Measurements from ENCODE around the gene SLC35F3. TPM values are rescaled to one million over a fixed set of nuclear protein-coding genes. Genes with fewer than 3 reads are reported as not detected.

Gene SLC35F3
- total and polyA plus RNA-seq, 4 donors, result 3.5 to 13.5 (median 11.9) TPM

DNA sequence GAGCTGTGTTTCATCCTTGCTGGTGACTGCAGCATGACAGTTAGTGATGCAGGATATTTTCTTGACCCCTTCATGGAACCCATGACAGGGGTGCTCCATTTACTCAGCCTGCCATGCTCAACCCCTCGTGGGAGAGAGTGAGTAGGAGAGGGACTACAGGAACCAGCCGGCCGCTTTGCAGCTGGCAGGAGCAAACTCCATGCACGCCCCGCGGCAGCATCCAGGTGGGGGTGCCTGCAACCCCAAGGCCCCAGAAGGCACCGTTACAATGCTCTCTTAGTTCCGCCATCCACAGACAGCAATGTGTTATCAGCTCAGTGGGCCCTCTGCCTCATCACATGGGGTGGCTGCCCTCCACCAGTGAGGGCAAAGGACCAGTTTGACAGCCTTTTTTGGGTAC lies 135.1 kb downstream of the SLC35F3 start:
- Histone ChIP-seq H3K27ac (ENCODE audit: low read depth, low read length) (no peak overlapping the region), H3K4me1 (ENCODE audit: control insufficient read depth, insufficient read depth, low read length) (no peaks in the 10 kb centered on the region), H3K36me3 (ENCODE audit: control insufficient read depth, insufficient read depth, low read length) (no peaks in the 10 kb centered on the region), H3K27me3 (ENCODE audit: control insufficient read depth, insufficient read depth, low read length) (no peaks in the 10 kb centered on the region), H3K9me3 (ENCODE audit: control insufficient read depth, insufficient read depth, low read length) (no peaks in the 10 kb centered on the region), H3K4me3 (ENCODE audit: low read depth, low read length) (no peak overlapping the region)
- WGBS (ENCODE audit: insufficient coverage), result 89% methylated on average over 8 of the region's 8 CpGs
- no peak for DNase-seq (ENCODE audit: low read depth in 4 of 6, low spot score in 6 of 6)

DNA sequence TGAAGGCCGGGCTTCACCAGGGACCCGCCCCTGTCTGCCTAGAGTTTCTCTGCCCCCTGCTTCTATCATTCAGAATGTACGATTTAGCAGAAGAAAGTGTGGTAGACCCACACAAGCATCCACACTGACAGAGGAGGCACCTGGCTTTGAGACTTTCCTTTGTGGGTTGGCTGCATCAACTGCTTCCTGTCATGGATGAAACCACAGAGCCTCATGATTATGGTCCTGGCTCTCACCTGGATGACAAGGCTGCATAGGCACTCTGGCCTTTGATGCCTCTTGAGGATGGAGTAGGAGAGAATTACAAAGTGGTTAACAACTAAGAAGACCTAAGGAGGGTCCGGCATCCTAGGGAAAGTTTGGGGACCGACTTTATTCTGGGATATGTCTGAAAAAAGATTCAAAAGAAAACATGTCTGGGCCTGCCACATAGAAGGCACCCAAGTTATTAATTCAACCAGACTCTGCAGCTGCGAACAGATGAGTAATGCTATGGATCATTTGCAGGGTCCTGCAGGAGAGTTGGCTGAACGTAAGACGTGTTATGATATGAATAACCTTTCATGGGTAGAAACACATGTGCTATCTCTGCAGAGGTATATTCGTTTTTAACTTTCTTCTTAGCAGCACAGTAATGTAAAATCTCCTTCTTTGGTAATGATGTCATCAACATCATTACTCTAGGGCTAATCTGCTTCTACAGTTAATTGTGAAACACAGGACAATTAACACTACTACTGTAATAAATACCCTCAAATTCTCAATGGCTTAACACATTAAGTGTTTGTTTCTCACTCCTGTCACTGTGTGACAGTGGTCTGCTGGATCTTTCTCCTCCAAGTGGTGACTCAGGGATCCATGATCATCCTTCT lies 136.2 kb downstream of the SLC35F3 start:
- no peak for DNase-seq (ENCODE audit: low read depth in 4 of 6, low spot score in 6 of 6)
- Histone ChIP-seq H3K27me3 (ENCODE audit: control insufficient read depth, insufficient read depth, low read length) (no peaks in the 10 kb centered on the region), H3K36me3 (ENCODE audit: control insufficient read depth, insufficient read depth, low read length) (no peaks in the 10 kb centered on the region), H3K4me3 (ENCODE audit: low read depth, low read length) (no peak overlapping the region), H3K4me1 (ENCODE audit: control insufficient read depth, insufficient read depth, low read length) (no peaks in the 10 kb centered on the region), H3K27ac (ENCODE audit: low read depth, low read length) (no peak overlapping the region), H3K9me3 (ENCODE audit: control insufficient read depth, insufficient read depth, low read length) (no peaks in the 10 kb centered on the region)
- WGBS (ENCODE audit: insufficient coverage), result 89% methylated on average over 4 of the region's 9 CpGs

DNA sequence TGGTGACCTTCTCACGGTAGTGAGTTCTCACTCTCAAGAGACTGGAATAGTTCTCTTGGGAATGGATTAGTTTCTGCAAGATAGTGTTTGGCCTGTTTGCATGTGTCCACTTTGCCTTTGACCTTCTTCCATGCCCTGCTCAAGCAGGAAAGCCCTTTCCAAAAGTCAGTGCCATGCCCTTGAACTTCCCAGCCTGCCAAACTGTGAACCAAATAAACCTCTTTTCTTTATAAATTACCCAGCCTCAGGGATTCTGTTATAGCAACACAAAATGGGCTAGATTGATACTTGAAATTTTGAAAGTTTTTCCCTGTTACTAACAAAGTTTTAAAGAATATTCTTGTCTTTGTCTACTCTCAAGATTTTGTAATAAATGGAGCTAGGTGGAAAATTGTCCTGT lies 139.6 kb downstream of the SLC35F3 start:
- DNase-seq (ENCODE audit: low read depth in 4 of 6, low spot score in 6 of 6), result no peak
- H3K4me3 ChIP-seq (ENCODE audit: low read depth, low read length), result no peak overlapping the region
- H3K27me3 ChIP-seq (ENCODE audit: control insufficient read depth, insufficient read depth, low read length), result no peaks in the 10 kb centered on the region
- no peaks in the 10 kb centered on the region for H3K36me3 ChIP-seq (ENCODE audit: control insufficient read depth, insufficient read depth, low read length)
- H3K9me3 ChIP-seq (ENCODE audit: control insufficient read depth, insufficient read depth, low read length), result peaks cover 2% of the 10 kb centered on the region
- no peak overlapping the region for H3K27ac ChIP-seq (ENCODE audit: low read depth, low read length)
- H3K4me1 ChIP-seq (ENCODE audit: control insufficient read depth, insufficient read depth, low read length), result no peaks in the 10 kb centered on the region
- WGBS (ENCODE audit: insufficient coverage), result 100% methylated on average over 1 of the region's 1 CpG

DNA sequence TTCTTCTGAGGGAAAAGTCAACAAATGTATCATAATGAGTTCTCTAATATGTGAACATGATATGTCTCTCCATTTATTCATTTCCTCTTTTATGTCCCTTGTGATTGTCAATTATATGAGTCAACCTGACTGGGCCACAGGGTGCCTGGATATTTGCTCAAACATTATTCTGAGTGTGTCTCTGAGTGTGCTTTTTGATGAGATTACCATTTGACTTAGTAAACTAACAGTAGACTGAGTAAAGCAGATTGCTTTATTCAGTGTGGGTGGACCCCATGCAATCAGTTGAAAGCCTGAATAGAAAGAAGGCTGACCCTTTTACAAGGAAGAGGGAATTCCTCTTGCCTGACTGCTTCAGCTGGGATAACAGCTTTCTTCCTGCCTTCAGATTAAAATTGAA lies 142.6 kb downstream of the SLC35F3 start:
- Histone ChIP-seq H3K4me3 (ENCODE audit: low read depth, low read length) (no peak overlapping the region), H3K27me3 (ENCODE audit: control insufficient read depth, insufficient read depth, low read length) (no peaks in the 10 kb centered on the region), H3K9me3 (ENCODE audit: control insufficient read depth, insufficient read depth, low read length) (peaks cover 2% of the 10 kb centered on the region), H3K36me3 (ENCODE audit: control insufficient read depth, insufficient read depth, low read length) (no peaks in the 10 kb centered on the region), H3K27ac (ENCODE audit: low read depth, low read length) (no peak overlapping the region), H3K4me1 (ENCODE audit: control insufficient read depth, insufficient read depth, low read length) (no peaks in the 10 kb centered on the region)
- no peak for DNase-seq (ENCODE audit: low read depth in 4 of 6, low spot score in 6 of 6)

DNA sequence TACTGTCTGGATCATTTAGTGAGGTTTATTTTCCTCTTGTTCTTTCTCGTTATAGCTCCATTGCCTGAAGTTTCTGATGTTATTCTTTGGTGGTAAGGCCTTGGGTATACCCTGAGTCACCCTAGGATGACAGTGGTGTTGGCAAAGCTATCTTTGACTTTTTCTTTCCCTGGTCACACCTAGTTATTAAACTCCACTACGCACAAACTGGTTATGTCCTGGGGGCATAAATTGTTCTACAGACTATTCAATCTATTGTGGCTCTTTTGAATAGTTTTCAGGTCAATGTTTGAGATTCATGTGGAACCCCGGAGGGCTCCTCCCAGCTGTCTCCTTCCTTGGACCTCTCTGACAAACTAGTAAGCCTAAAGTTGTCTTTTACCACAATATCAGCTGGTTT lies 157.7 kb downstream of the SLC35F3 start:
- Histone ChIP-seq H3K36me3 (ENCODE audit: control insufficient read depth, insufficient read depth, low read length) (no peaks in the 10 kb centered on the region), H3K4me1 (ENCODE audit: control insufficient read depth, insufficient read depth, low read length) (no peaks in the 10 kb centered on the region), H3K27ac (ENCODE audit: low read depth, low read length) (no peak overlapping the region), H3K27me3 (ENCODE audit: control insufficient read depth, insufficient read depth, low read length) (no peaks in the 10 kb centered on the region), H3K4me3 (ENCODE audit: low read depth, low read length) (no peak overlapping the region), H3K9me3 (ENCODE audit: control insufficient read depth, insufficient read depth, low read length) (peaks cover 2% of the 10 kb centered on the region)
- WGBS (ENCODE audit: insufficient coverage), result 80% methylated on average over 1 of the region's 3 CpGs
- DNase-seq (ENCODE audit: low read depth in 4 of 6, low spot score in 6 of 6), result no peak

DNA sequence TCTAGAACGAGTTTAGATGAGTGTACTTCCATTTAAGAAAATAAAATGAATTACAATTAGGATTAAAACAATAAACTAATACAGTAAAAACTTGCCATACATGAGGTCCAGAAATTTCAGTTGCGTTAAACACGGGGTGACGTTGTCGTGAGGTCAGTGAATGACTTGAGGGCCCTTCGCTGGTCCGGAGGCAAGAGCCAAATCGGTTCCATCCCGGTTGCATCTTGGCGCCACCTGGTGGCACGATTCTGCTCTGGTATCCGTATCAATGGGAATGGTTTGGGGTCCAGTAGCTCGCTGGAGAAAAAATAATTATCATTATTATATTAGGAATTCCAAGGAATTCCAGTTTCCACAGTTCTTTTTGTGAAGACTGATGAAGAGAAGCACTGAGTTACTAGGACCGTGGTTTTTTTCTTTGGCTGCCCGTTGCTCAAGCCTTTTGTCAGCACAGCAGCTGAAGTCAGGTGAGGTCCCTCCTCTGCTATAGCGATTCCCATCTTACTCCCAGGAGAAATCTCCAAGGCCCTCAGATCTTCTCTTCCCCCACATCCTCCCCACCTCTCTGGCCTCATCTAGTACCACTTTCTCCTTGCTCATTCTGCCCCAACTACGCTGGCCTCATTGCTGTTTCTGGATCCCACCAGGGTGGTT lies 161.4 kb downstream of the SLC35F3 start:
- peak in 5 of 6 donors; percentile 27 to 80 (median 42) for DNase-seq (ENCODE audit: low read depth in 4 of 6, low spot score in 6 of 6)

DNA sequence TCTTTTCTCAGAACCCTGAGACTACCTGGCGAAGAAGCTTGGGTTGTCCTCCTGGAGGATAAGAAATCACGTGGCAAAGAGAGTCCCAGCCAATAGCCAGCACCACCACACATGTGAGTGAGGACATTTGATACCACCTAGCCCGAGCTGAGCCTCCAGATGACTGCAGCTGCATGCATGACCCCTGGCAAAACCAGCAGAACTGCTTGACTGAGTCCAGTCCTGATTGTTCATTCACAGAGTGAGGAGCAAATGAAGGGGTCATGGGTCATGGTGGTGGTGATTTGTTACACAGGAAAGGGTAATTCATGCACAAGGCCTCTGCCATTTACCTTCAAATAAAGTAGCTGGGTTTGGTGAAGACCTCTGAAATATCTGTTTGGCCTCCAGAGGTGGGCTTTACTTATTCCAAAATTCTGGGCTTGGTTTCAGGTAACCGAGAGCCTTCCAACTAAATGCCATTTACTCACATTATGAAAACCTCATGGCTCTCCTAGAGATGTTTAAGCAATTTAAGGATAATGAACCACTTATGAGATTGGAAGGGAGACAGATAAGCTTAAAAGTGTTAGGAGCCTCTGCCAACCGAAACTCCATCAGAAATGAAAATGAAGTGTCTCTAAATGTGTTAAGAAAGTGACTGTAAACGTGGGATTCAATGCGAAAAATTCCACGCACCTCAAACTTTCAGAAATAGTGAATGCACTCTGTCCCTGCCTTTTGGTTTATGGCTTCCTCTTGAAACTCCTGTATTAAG lies 163.3 kb downstream of the SLC35F3 start:
- WGBS (ENCODE audit: insufficient coverage), result 81% methylated on average over 5 of the region's 8 CpGs
- H3K27ac ChIP-seq (ENCODE audit: low read depth, low read length), result no peak overlapping the region
- H3K9me3 ChIP-seq (ENCODE audit: control insufficient read depth, insufficient read depth, low read length), result no peaks in the 10 kb centered on the region
- H3K27me3 ChIP-seq (ENCODE audit: control insufficient read depth, insufficient read depth, low read length), result no peaks in the 10 kb centered on the region
- H3K4me3 ChIP-seq (ENCODE audit: low read depth, low read length), result no peak overlapping the region
- no peaks in the 10 kb centered on the region for H3K4me1 ChIP-seq (ENCODE audit: control insufficient read depth, insufficient read depth, low read length)
- H3K36me3 ChIP-seq (ENCODE audit: control insufficient read depth, insufficient read depth, low read length), result no peaks in the 10 kb centered on the region
- peak in 1 of 6 donors; percentile 35 for DNase-seq (ENCODE audit: low read depth in 4 of 6, low spot score in 6 of 6)

More for the DNA sequence above, 161.4 kb downstream of the SLC35F3 start:
- no peaks in the 10 kb centered on the region for H3K36me3 ChIP-seq (ENCODE audit: control insufficient read depth, insufficient read depth, low read length)
- H3K9me3 ChIP-seq (ENCODE audit: control insufficient read depth, insufficient read depth, low read length), result peaks cover 2% of the 10 kb centered on the region
- no peaks in the 10 kb centered on the region for H3K27me3 ChIP-seq (ENCODE audit: control insufficient read depth, insufficient read depth, low read length)
- no peak overlapping the region for H3K27ac ChIP-seq (ENCODE audit: low read depth, low read length)
- H3K4me1 ChIP-seq (ENCODE audit: control insufficient read depth, insufficient read depth, low read length), result no peaks in the 10 kb centered on the region
- H3K4me3 ChIP-seq (ENCODE audit: low read depth, low read length), result no peak overlapping the region
- WGBS (ENCODE audit: insufficient coverage), result 43% methylated on average over 10 of the region's 17 CpGs

DNA sequence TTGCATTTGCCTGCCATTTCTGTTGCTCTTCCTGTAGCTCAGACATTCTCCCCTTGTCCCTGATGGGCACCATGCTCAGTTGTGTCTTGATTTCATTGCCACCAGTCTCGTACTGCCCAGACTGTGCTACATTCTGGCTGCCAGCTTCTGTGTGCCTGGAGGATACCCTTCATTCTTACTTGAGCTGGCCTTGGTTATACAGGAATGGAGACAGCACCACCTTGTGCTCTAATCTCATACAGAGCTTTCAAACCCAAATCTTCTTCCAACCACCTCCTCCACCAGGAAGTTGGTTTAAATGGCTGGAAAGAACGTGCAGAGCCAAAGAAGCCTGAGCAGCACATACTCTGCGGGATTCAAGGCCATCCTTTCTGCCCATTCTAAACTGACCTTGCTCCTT lies 165.3 kb downstream of the SLC35F3 start:
- no peaks in the 10 kb centered on the region for H3K36me3 ChIP-seq (ENCODE audit: control insufficient read depth, insufficient read depth, low read length)
- no peaks in the 10 kb centered on the region for H3K9me3 ChIP-seq (ENCODE audit: control insufficient read depth, insufficient read depth, low read length)
- 55% methylated on average over 1 of the region's 3 CpGs for WGBS (ENCODE audit: insufficient coverage)
- no peaks in the 10 kb centered on the region for H3K4me1 ChIP-seq (ENCODE audit: control insufficient read depth, insufficient read depth, low read length)
- no peaks in the 10 kb centered on the region for H3K27me3 ChIP-seq (ENCODE audit: control insufficient read depth, insufficient read depth, low read length)
- DNase-seq (ENCODE audit: low read depth in 4 of 6, low spot score in 6 of 6), result peak in 2 of 6 donors; percentile 32 to 84
- H3K27ac ChIP-seq (ENCODE audit: low read depth, low read length), result no peak overlapping the region
- no peak overlapping the region for H3K4me3 ChIP-seq (ENCODE audit: low read depth, low read length)

DNA sequence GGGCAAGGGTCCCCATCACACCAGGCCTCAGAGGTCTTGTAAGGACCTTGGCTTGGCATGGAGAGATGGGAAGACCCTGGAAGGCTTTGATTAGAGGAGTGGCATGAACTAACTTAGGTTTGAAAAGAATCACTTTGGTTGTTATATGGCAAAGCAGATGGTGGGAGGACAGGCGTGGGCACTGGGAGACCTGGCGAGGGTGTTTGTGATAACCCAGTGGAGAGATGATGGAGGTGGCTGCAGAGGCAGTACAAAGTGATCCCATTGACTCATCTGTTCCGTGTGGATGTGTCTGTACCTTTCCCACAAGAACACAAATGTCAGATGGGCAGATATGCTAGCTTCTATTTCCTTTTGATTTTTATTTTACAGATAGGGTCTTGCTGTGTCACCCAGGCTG lies 168.3 kb downstream of the SLC35F3 start:
- no peak for DNase-seq (ENCODE audit: low read depth in 4 of 6, low spot score in 6 of 6)

More for the DNA sequence above, 168.3 kb downstream of the SLC35F3 start:
- no peaks in the 10 kb centered on the region for H3K4me1 ChIP-seq (ENCODE audit: control insufficient read depth, insufficient read depth, low read length)
- no peaks in the 10 kb centered on the region for H3K36me3 ChIP-seq (ENCODE audit: control insufficient read depth, insufficient read depth, low read length)
- no peak overlapping the region for H3K4me3 ChIP-seq (ENCODE audit: low read depth, low read length)
- no peaks in the 10 kb centered on the region for H3K9me3 ChIP-seq (ENCODE audit: control insufficient read depth, insufficient read depth, low read length)
- H3K27ac ChIP-seq (ENCODE audit: low read depth, low read length), result no peak overlapping the region
- H3K27me3 ChIP-seq (ENCODE audit: control insufficient read depth, insufficient read depth, low read length), result no peaks in the 10 kb centered on the region
- 100% methylated on average over 2 of the region's 3 CpGs for WGBS (ENCODE audit: insufficient coverage)
